ENCODE data around the gene MAB21L2.

DNA sequence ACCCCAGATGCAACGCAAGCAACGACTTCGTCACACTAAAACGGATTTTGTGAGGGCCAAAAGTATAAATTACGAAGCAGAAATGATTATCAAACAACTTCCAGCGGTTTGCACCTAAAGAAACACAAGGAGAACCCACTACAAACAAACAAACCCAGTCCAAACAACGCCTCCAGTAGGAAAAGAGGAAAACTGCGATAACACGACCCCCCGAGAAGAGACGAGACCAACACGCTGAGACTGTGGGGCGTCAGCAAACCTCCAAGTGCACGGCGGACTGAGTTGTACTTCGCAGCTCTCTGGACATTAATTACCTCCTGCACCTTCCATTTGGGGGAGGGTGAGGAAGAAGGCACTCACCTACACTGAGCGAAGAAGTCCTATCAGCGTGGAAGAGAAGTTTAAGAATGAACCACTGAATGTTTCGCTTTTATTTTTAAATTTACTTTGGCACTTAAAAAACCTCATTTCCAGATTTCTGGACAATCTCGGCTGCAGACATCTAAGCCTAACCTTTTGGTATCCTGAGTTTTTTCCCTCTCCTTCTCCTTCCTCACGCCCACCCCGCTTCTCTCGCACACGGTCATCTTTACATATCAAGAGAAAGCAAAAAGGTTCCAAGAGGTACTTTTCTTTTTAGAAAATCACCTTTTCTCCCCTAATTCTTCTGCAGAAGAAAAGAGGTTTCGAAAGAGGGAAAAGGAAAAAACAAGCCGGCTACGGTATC, at the start of gene MAB21L2:
- TF ChIP-seq EZH2 (IDR thresholded peaks at IDR 0.05) (no peak), POLR2AphosphoS5 (IDR thresholded peaks at IDR 0.05; ENCODE audit: borderline replicate concordance, low read depth, low read length) (no peak)
